ENCODE results near the gene C19orf53. TPM values are rescaled to one million over a fixed set of nuclear protein-coding genes. Genes with fewer than 3 reads are reported as not detected.
A peak's percentile ranks its signal among the peaks of the same experiment; 100 is the strongest.

The C19orf53 gene
- total and polyA plus RNA-seq, 2 of the 13 experiments (the other 11 are each of a cell fraction or from before 2014, with no cell fraction given) = 129 to 130 TPM

GRCh38 chr19:13731147-13731964 lies 42.9 kb upstream of the C19orf53 start (continued):
- no peak; the same call in 1 of the 2 replicates for TF ChIP-seq TRAFD1 (CRISPR knock-in tag; IDR thresholded peaks at IDR 0.05; ENCODE audit: borderline replicate concordance)
- TF ChIP-seq PATZ1 (CRISPR knock-in tag; IDR thresholded peaks at IDR 0.05) = peak; percentile 31; the same call in 1 of the 2 replicates
- no peak for TF ChIP-seq KDM4B (CRISPR knock-in tag; IDR thresholded peaks at IDR 0.05)
- TF ChIP-seq MXI1 (IDR thresholded peaks at IDR 0.05; ENCODE audit: borderline replicate concordance, low read depth, low read length) = peak; percentile 93; the same call in 2 of the 3 replicates
- TF ChIP-seq MAF1 (CRISPR knock-in tag; IDR thresholded peaks at IDR 0.05; ENCODE audit: borderline replicate concordance) = peak; percentile 63; the same call in 1 of the 2 replicates
- no peak for TF ChIP-seq ZNF703 (CRISPR knock-in tag; IDR thresholded peaks at IDR 0.05; ENCODE audit: borderline replicate concordance)
- TF ChIP-seq DR1 (CRISPR knock-in tag; IDR thresholded peaks at IDR 0.05) = 0 out of 2 replicates have a peak, but pooled peaks have one; percentile 31
- TF ChIP-seq TAF1 (CRISPR knock-in tag; IDR thresholded peaks at IDR 0.05) = peak; percentile 69; the same call in 1 of the 2 replicates
- peak; percentile 17; the same call in 1 of the 2 replicates for TF ChIP-seq ZNF574 (CRISPR knock-in tag; IDR thresholded peaks at IDR 0.05)
- TF ChIP-seq ZFY (CRISPR knock-in tag; IDR thresholded peaks at IDR 0.05) = peak; percentile 76
- TF ChIP-seq ASH2L (IDR thresholded peaks at IDR 0.05; ENCODE audit: insufficient read length, low read depth, low read length) = no peak
- no peak for TF ChIP-seq ZNF10 (CRISPR knock-in tag; IDR thresholded peaks at IDR 0.05; ENCODE audit: borderline replicate concordance, low read depth)
- no peak for TF ChIP-seq KMT2A (CRISPR knock-in tag; IDR thresholded peaks at IDR 0.05)
- TF ChIP-seq TMF1 (CRISPR knock-in tag; IDR thresholded peaks at IDR 0.05; ENCODE audit: low read depth) = no peak
- 0 out of 2 replicates have a peak, but pooled peaks have one; percentile 25 for TF ChIP-seq ETV6 (CRISPR knock-in tag; conservative IDR thresholded peaks at IDR 0.05)
- TF ChIP-seq SALL1 (CRISPR knock-in tag; IDR thresholded peaks at IDR 0.05) = peak; percentile 50; the same call in 1 of the 2 replicates
- TF ChIP-seq FOSL2 (CRISPR knock-in tag; IDR thresholded peaks at IDR 0.05) = peak; percentile 80
- peak; percentile 76; the same call in 1 of the 2 replicates for TF ChIP-seq FOXK1 (CRISPR knock-in tag; IDR thresholded peaks at IDR 0.05; ENCODE audit: borderline replicate concordance, low read depth)
- no peak for TF ChIP-seq ZNF280B (CRISPR knock-in tag; IDR thresholded peaks at IDR 0.05; ENCODE audit: borderline replicate concordance)
- no peak for TF ChIP-seq ZNF44 (CRISPR knock-in tag; IDR thresholded peaks at IDR 0.05)
- no peak for TF ChIP-seq CENPT (CRISPR knock-in tag; IDR thresholded peaks at IDR 0.05; ENCODE audit: low read depth)

Measured in HepG2 (cell line).